Left lobe of liver (tissue), 2 donors: ENCODE data around the gene ARHGAP6. TPM values are rescaled to one million over a fixed set of nuclear protein-coding genes. Genes with fewer than 3 reads are reported as not detected.

Source experiments
- ATAC-seq: fragments of 200-7000 bp; cut with Tn5 transposase; one replicate; pipeline ENCODE4 v1.9.1; 2020; ENCODE audit warnings: mild to moderate bottlenecking, moderate library complexity
- DNase-seq: peaks from one replicate; pipeline ENCODE4 v3.0.0-alpha.2; 2020; ENCODE audit warnings: low spot score
- total RNA-seq: library from RNA; stranded (reverse); gene quantifications from one replicate; pipeline ENCODE4 v1.2.1, GENCODE V29; 2021
- donor health status: DM: no; HTN: no; CAD: no; lungs with moderate emphysema.
- donor health status: DM: no; HTN: yes; CAD: no.

Gene ARHGAP6
- total RNA-seq, 1 donor from 2014 or later: 0.65 TPM

DNA sequence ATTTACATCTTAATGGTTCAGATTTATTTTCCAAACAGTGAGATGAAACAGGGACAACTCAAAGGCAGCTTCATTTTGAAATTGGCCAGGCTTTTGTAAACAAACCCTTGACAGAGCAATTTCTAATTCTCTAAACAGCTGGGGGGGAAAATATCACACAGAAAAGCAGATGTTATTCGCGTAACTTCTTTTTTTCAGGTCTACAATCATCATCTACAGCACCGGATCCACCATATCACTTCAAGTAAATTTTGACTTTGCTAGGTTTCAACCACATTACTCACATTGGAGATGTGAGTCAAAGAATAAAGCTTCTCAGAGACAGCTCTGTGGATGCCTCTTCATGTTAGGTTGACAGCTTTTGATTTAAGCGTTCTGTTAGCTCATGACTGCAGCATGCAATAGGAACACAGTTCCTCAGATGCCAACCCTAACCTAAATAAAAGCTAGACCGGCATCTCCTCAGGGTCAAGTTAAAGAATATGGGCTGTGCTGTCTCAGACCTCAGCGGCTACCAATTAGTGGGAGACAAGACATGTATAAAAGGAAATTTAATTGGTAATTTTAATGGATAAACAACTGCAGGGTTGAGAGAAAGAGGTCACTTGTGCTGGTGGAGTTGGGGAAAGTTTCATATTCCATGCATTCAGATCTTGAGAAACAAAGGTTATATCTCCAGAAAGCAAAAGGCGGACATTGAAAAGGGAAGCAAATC is 345.8 kb downstream of the ARHGAP6 start:
- DNase-seq (no peak), ATAC-seq (no peak)

DNA sequence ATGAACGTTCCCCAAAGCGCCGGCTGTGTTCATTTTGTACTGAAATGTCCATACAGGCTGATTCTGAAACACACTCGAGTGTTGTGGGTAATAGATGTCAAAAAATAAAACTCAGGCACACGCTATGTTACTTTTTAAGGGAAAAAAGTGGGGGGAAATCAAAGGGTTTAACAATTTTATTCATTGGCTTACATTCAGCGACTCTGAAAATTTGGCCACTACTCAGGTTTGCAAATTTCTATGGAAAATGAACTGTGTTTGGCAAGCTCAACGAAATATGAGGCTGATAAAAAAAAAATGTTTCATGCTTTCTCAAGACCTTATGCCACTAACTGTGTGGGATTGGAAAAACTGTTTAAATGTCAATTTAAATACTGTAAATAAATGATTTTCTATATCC is 354.0 kb downstream of the ARHGAP6 start:
- ATAC-seq: no peak
- DNase-seq: no peak

DNA sequence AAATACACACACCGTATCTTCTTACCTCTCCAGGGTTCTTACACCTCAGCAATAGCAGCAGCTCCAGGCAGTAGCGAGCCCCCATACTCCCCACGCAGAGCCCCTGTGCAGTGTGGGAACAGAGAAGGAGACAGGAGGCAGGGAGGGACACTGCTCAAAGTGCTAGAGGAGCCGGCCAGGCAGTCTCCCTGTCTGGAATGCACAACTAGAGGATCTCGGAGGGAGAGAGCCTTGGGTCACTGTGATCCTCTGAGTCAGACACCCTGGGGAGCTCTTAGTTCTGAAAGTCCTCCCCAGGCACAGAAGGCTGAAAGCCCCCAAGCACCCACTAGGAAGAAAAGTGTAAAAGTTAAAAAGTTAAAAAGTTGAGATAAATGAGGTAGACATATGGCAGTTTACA is 356.5 kb downstream of the ARHGAP6 start:
- no peak for ATAC-seq

DNA sequence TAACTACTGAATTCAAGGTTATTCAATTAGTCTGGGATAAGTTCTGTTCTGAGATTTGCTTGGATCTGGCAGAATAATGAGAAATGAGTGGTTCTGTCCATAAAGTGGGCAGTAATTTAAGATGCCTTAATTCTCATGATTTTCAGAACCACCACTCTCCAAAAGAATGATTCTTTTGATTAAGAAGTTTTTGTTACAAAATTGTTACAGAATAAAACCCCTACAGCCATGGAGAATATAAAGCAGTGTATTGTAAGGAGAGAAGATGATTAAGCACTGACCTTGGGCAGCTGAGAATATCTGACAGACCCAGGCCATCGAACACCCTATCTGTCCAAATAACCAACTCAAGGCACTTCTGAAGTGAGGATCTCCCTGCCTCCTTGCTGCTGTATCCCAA is 360.1 kb downstream of the ARHGAP6 start:
- ATAC-seq: no peak
- DNase-seq: no peak

More for the DNA sequence above, 356.5 kb downstream of the ARHGAP6 start:
- no peak for DNase-seq

DNA sequence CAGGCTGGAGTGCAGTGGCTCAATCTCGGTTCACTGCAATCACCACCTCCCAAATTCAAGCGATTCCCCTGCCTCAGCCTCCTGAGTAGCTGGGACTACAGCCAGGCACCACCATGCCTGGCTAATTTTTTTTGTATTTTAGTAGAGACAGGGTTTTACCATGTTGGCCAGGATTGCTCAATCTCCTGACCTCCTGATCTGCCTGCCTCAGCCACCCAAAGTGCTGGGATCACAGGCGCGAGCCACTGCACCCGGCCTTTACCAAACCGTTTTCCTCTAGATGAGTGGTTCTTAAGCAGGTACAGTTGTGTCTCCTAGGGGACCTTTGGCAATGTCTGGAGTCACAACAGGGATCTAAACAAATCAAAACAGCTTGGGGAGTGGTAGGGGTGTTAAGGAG is 360.9 kb downstream of the ARHGAP6 start:
- DNase-seq (no peak), ATAC-seq (no peak)

DNA sequence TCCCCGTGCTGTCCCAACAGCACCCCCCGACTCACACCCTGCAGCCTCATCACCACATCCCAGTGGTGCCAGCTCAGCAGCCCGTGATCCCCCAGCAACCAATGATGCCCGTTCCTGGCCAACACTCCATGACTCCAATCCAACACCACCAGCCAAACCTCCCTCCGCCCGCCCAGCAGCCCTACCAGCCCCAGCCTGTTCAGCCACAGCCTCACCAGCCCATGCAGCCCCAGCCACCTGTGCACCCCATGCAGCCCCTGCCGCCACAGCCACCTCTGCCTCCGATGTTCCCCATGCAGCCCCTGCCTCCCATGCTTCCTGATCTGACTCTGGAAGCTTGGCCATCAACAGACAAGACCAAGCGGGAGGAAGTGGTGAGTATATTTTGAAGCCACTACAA is 367.1 kb downstream of the ARHGAP6 start:
- ATAC-seq (no peak), DNase-seq (no peak)

DNA sequence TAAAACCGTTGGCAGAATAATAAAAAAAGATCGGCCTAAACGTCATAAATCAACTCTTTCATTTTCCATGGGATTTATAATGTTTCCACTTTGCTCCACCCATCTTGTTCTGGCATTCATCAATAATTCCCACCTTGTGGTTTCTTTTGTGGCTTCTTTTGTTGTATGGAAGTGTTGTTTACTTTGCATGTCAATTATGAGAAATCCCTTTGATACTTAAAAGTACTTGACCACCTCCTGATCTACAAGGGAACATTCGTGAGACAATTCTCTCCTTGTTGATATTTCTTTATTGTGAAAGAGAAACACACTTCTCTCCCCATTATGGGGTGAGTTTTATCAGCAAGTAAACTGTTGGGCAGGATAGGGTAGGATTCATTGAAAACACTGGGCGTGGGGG is 369.7 kb downstream of the ARHGAP6 start:
- ATAC-seq (no peak), DNase-seq (no peak)

DNA sequence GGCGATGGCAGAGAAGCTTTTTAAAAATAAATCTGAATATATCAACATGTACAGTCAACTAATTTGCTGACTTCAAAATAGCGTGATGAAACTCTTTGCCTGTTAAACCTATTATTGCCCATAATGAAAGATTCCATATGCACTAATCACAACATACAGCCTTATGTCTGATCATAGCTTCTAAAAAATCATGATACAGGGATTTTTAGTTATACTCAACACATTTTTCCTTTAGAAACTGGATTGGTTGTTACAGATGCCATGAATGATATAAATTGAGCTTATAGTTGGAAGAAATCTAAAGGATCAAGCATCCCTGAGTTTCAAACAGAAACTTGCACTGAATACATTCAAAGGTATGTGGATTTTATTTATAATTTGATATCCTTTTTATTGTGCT is 372.6 kb downstream of the ARHGAP6 start, which contains the start of gene AMELX:
Gene AMELX (plus strand): TSS at position 301 of the 400 bp plus-strand sequence. CDS start 1,376 bp downstream, outside the sequence.
- DNase-seq: no peak
- ATAC-seq: no peak

DNA sequence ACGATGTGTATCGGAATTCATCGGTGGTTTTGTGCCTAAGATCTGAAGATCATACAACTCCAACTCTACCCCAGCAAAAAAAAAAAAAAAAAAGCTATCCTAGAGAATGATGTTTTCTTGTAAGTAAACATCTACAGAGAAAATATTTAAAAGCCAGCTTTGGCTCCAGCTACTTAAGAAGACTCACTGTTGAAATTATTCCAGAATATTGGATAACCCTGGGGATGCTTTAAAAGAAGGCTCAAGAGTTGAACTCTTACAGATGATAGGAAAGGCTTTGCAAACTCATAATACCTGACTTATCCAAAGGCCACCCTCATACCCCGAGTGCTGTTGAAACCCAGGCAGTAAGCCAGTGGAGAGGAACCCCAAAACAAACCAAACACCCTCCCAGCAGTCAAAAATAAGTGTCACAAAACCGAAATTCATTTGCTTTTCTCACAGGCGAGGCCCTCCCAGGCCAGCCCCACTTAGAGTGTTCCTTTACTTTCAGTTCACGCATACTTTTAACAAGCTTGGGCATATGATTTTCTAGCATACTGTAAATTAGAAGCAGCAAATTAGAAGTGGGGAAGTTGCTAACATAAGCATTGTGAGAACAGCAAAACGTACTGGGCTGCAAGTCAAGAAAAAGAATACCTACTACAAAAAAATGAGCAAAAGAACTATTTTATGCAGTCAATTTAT is 375.2 kb downstream of the ARHGAP6 start:
- ATAC-seq: no peak
- DNase-seq: no peak

DNA sequence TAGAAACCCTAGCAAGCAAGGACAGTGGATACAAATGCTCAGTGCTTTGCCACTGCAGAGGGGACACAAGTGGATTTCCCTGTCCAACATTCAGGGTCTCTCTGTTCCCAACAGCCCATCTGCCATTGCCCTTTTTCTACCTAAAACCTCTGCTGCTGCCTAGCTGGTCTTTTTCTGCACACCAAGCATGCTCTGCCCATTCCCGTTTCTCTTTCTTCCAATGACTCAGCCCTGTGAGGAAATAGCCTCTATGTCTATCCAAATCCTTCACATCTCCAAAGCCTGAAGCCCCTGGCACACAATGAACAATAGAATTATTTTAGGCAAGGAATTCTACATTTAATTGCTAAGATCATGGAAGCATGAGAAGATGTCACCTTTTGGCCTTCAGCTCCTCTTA is 378.2 kb downstream of the ARHGAP6 start:
- DNase-seq (no peak), ATAC-seq (no peak)

DNA sequence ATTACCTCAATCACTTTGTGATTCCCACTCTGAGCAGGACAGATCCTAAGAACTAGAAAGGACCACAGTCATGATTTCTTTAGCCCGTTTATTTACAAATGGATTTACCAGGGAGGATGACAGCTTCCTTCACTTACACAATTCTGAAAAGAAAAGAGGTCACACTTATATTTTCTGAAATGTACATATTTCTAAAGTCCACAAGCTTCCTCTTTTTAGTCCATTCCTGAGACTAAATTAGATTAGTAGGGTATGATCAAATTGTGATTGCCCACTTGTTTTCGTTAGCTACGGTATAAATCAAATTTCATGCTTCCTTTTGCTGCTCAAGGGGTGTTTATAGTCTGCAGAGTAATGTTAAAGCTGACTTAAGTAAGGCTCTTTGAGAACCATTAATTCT is 380.1 kb downstream of the ARHGAP6 start:
- no peak for DNase-seq
- ATAC-seq: no peak

DNA sequence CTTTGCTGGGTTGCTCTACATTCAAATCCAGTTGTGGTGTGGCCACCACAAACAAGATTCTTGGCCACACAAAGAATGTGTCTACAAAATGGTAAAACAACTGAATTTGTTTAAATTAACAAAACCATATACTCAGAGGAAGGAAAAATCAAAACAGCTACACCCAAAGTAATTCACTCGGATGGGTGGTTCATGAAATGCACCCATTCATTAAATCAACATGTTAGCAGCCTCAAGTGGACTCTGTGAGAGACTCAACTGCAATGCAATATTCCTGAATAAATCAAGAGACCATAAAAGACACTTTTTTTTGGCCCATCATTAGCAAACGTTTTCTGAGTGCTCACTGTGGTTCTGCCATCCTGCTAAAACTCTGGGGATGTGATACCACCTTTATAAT is 383.7 kb downstream of the ARHGAP6 start:
- DNase-seq: no peak
- ATAC-seq: no peak

DNA sequence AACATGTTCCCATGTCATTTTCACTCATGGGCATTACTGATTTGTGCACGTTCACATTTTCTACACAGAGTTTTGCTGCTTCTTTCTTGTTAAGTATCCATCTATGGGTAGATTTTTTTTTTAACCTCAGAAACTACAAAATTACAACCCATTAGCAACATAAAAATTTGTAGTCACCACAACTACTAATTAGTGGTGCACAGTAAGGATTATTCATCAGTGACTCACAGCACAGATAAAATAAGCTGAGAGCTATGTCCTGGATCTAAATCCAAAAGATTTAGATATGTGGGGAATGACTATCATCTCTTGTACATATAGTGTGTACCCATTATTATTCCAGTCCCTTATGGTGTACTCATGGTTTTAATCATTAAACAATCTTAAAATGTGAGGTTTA is 392.2 kb downstream of the ARHGAP6 start:
- no peak for ATAC-seq
- DNase-seq: no peak

DNA sequence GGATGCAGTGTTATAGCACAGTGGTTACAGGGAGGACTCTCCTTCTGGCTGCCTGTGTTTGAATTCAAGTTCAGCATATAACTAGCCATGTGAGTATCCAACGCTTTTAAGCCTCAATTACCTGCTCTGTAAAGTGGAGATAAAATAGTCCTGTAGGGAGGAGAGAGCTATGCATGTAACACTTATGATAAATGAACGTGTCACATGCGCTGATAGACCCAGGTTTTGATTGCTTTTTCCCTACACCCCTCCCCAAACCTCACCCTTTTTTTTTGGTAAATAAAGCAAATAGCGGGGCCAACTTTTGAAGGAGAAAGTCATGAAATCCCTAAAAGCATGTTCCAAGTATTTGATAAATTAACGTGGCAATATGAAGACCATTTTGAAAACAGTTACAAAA is 392.9 kb downstream of the ARHGAP6 start:
- ATAC-seq (no peak), DNase-seq (no peak)

DNA sequence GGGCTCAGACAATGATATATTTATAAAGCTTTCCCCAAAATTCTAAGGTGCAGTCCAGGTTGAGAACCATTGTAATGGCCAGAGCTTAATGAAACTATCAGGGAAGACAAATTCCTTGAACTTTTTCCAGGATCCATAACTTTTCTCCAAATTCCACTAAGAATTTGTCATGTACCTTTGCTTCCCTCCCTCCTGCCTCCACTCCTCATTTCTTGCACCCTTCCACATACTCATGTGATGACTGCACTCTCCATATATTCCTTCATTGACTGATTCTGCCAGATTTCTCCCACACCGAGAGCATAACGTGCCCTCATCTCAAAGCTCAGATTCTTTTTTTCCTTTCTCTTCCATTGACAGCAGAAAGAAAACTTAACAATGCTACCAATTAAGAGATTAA is 393.4 kb downstream of the ARHGAP6 start:
- no peak for ATAC-seq
- DNase-seq: no peak

DNA sequence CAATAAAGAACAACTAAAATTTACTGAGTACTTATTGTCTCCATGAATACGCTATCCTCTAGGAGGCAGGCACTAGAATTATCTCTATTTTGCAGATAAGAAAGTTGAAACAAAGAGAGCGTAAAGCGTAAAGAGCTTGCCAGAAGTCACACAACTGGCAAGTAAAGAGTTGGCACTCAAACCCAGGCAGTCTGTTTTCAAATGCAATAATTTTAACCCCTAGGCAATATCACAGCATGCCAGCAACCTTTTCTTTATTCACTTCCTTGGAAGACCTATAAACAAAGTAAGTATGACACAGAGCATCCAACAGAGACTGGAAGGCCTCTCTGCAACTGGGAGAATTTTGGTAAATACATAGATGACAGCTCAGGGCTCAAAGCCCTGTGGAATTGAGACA is 395.7 kb downstream of the ARHGAP6 start:
- no peak for DNase-seq
- no peak for ATAC-seq

DNA sequence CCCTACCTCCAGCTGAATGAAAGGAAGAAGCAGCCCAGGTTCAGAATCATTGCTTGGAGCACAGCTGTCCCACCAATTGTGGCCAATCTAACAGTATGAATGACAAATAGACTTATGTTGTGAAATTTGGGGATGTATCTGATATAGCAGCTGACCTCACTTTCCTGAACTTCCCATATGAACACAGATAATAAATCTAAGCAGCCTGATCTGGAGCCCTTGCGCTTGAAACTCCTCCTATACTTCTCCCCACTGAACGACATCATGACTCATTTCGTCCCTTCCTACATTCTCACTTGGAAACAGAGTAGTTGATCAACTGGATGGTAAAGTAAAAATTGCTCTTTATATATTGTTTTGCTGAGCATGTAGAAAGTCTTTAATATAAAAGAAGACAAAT is 396.7 kb downstream of the ARHGAP6 start:
- ATAC-seq (no peak), DNase-seq (no peak)

DNA sequence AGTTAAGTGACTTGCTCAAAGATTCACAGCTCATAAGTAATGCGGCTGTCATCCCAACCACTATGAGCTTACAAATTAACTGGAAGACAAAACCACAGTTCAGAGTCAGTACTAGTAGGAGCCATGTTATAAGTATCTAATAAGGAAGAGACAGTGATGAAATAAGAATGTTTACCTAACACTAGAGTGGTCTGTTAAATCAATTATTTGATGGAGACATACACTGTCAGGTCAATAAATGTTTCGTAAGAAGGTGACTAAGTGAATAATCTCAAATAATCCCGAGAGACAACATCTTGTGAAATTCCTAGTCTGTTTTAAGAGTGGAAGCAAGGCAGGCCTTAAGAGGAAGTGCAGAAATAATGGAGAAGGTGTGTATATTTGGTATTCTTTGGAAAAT is 398.3 kb downstream of the ARHGAP6 start:
- ATAC-seq (no peak), DNase-seq (no peak)

DNA sequence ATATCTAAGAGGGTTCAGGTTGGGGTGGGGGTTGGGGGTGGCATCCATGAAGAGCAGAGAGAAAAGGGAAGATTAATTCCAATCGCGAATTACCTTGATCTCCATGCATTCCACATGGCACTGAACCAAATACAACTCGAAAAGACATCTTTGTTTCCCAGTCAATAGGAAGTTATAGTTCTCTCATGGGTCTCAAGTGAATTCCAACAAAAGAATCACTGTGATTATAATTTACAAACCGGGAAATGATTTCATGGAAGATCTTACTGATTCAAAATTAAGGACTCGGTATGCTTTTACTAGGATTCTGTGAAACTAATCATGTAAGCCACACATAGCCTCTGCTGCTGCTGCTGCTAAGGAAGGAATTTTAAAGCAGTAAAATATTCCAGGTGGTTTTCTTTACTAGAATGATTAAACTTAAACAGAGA is 399.1 kb downstream of the ARHGAP6 start:
- DNase-seq: no peak
- ATAC-seq: no peak

DNA sequence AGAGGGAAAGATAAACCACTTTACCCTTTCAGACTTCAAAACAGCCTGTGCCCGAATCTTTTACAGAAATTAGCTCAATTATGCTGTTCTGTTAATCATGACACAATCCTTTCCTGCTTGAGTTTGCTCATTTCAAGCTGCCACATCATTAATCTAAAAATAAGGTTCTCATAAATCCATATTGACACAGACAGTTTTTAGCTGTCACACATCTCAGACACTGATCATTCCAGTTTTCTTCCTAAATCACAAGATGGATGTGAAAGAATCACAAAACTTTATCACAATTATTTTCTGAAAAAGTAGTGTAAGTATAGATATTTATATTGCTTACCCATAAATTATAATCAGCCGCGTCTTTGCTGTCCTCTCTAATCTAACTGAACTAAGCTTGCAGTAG is 400.4 kb downstream of the ARHGAP6 start:
- ATAC-seq: no peak

DNA sequence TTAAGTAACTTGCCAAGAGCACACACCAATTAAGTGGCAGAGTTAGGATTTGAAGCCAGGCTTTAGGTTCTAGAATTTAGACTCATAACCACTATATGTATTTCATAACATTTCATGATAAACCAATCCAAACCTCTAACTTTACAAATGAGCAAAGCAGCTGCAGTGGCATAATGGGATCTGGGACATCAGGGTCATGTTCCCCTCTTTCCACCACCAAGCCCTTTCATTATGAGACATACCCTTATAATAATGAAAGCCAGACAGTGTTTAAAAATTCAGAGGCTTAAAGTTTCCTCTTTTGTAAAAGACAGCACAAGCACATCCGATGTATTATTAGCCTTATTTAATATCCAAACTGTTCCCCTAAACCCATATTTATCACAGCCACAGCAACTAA is 400.8 kb downstream of the ARHGAP6 start:
- DNase-seq (no peak), ATAC-seq (no peak)

More for the DNA sequence above, 400.4 kb downstream of the ARHGAP6 start:
- DNase-seq: no peak

DNA sequence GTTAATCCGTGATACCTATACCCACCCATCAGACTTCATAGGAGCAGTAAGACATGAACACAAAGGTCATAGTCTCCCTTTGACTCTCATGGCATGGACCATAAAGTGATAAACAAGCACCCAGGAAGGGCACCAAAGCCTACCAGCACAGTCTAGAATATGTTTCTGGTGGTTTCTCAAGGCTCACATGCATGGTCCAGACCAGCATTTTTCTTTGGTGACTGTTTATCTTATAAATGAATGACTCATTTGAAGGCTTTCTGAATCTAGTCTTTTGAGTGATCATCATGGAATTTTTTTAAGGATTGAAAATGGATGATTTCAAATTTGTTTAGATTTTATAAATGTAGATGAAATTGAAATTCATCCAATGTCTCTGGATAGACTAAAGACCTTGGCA is 404.5 kb downstream of the ARHGAP6 start:
- DNase-seq: no peak
- ATAC-seq: no peak

DNA sequence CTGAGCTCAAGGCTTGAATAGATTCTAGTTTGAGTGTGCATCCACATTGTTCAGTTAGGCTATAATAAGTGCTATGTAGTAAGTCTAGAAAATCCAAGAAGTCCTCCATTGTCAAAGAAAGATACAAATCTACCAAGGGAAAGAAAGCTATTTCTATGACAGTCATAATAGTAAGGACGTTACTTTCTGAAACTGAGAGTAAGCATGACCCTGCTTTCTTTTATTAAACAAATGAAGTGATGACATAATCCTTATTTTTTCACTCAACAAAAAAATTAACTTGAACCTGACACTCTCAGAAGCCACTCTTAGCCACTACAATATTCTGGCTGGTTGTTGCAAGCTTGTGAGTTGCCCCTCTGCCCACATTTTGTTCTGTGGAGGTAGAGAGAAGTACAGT is 406.3 kb downstream of the ARHGAP6 start:
- ATAC-seq: no peak
- no peak for DNase-seq
